ENCODE results near the gene LTBP1.
"Not testable (repeated sequence)": the region's sequence is repeated elsewhere in the genome, so short reads cannot be mapped to it uniquely, and the experiment has no call there.

The LTBP1 gene

GRCh38 chr2:33380719-33381118, 434.0 kb downstream of the LTBP1 start:
- no peak for DNase-seq (ENCODE audit: low spot score)

DNA sequence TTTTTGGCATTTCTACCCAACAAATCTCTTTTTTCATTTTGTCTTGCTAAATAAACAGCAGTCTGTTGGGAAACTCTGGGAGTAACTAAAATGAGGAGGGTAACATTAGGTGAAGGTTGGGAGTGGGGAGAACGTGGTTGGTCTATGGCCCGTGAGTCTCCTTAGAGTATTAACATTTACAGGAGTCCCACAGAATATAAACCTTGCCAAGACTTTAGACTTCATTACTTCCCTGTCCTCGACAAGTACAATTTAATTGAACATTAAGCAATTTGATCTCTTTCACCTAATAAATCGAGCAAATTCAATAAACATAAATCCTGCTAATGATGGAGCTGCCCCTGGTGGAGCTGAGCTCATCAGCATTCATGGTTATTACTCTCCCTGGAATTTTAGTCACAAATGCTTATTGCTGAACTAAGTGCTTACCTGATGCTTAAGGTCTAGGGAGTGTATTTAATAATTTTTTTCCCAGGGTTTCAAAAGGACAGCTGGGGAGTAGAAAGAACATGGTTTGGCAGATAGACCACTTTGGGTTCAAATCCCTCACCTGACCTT, 434.6 kb downstream of the LTBP1 start:
- no peak for DNase-seq (ENCODE audit: low spot score)

DNA sequence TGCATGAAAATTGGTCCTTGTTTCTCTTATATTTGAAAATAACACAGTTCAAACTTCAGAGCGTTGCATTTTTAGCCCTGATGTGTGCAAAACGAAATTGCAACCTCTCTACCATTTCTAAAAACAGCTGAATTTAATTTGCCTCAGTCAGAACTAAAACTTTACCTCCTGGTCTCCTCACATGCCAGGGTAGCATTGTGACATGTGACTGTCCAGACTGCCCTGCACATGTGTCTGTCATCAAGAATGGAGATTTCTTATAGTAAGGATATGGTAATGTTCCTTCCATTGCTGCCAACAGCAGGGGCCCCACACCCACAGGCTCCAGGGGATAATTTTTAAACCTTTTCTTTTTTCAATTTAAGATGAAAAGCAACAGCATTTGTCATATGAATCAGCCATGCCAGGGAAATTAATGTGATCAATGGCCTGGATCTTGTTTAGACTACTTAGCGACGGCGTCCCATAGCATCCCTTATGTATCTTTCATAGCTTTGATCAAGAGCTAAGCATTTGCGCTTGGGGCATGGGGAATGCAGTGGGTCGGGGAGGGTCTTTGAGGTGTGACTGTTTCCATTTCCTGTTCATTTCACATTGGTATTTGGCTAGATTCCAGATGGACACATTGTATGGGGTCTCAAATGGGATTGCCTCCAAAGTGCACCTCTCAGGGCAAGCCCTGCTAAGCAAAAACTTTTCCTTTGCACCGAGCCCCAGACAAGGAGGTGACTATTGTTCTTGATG, 437.3 kb downstream of the LTBP1 start:
- no peak for DNase-seq (ENCODE audit: low spot score)

DNA sequence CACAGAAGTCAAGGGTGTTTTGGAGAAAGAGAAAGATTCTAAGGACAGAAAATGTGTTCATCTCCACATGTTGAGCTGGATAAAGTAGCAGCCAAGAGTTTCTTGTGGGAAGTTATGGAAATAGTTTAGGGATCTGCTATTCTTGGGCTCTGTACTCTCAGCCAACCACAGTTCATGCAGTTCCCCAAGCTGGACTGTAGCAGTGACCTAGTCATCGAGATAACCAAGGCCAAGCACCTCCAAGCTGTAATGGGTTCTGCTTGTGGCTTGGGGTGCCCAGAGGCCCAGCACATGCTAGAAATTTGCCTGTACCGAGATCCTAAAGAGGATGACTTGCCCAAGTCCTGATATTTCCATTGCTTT, 437.8 kb downstream of the LTBP1 start:
- no peak for DNase-seq (ENCODE audit: low spot score)

- no peak for DNase-seq (ENCODE audit: low spot score)
Observed at GRCh38 chr2:33388996-33389395, 442.2 kb downstream of the LTBP1 start.

GRCh38 chr2:33389695-33390094, 442.9 kb downstream of the LTBP1 start:
- not testable (repeated sequence) for DNase-seq (ENCODE audit: low spot score)

DNA sequence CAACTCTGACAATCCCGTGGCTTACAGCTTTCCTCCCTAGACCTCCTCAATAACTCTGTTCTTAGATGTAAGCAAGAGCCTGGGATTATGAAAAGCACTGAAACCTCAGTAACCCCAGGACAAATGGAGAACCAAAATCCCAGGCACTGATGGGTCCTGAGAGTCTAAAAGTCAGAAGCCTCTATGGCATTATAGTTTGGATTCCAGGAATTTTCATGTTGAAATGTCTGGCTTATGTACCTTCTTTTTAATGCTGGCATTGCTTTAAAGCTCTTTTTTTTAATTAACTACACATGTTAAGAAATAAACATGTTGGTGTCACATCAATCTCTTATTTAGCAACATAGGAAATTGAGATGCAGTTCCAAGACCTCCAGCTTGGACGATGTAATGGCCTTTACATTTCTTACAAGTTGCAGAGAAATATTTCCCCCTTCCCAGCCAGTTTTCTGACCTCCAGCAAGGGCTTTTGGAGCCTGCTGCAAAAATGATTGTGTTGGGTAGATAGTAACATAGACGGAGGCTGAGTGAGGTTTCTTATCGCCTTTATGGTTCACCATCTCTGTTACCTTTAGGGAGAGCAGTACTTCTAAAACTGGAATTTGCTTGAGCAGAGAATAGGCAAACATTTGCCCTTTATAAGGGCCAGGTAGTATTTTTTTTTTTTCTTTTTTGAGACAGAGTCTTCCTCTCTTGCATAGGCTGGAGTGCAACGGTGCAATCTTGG, 444.9 kb downstream of the LTBP1 start:
- no peak for DNase-seq (ENCODE audit: low spot score)

- no peak for DNase-seq (ENCODE audit: low spot score)
Observed at GRCh38 chr2:33392366-33392765, 445.6 kb downstream of the LTBP1 start.

DNA sequence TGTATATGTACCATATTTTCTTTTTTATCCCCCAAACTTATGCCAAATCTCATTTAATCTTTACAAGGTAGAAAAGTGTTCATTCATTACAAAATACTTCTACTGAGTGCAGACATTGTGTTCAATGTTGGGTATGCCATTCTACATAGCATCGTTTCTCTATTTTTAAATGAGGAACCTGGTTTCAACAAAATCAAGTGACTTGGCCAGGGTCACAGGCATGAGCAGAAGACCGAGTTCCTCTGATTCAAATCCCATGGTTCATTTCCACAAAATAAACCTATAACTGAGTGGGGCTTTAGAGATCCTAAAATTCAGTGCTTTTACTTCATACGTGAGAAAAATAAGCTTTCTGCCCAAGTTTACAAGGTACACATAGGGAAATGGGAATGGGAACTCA, 448.3 kb downstream of the LTBP1 start:
- no peak for DNase-seq (ENCODE audit: low spot score)

DNA sequence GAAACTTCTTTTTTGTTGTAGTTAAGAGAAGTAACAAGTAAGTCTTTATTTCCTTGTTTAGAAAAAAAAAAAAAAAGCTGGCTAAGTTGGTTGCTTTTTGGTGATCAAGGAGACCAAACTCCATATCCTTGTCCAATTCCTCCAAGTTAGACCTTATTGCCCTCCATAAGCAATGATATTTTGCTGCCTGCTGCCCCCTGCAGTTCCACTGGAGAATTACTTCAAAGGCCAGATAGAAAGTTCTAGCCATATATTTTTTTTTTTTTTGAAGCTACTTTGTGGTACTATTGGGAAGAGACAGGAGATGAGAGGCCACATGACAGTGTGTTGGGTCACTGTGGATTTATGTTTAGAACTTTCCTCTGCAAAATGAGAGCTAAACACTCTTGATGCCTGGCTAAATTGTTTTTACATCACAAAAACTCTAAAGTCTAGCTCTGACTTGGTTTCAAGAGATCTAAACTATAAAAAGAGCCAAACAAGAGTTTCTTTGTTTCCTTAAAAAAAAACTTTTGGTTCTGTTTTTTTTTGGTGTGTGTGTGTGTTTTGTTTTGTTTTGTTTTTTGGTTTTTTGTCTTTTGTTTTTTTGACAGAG, 449.0 kb downstream of the LTBP1 start:
- DNase-seq (ENCODE audit: low spot score) = no peak

GRCh38 chr2:33404321-33404720, 457.6 kb downstream of the LTBP1 start:
- DNase-seq (ENCODE audit: low spot score) = no peak

- DNase-seq (ENCODE audit: low spot score) = no peak
Observed at GRCh38 chr2:33406622-33407021, 459.9 kb downstream of the LTBP1 start.

- no peak for DNase-seq (ENCODE audit: low spot score)
Observed at GRCh38 chr2:33408109-33408508, 461.4 kb downstream of the LTBP1 start.

DNA sequence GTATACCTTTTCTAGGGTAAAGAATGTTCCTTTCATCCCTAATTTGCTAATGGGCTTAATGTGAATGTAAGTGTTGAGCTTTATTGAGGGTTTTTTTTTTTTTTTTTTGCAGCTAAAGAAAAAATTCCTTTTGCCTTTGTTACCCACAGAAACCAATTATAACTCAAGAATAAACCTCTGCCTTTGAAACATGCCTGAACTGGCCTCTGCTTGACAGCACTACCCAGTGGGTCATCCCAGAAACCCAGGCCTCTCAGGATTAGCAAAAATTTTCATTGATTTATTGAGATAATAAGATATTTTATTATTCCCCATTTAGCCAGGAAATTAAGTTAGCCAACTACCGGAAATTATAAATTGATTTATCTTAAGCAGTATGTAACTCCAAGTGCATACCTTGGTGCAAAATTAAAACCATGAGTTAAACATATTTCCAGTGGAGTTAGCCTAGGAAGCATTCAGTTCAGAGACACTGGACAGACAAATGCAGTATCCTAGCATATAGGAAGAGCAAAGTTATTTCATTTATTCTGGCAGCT, 462.7 kb downstream of the LTBP1 start:
- no peak for DNase-seq (ENCODE audit: low spot score)

DNA sequence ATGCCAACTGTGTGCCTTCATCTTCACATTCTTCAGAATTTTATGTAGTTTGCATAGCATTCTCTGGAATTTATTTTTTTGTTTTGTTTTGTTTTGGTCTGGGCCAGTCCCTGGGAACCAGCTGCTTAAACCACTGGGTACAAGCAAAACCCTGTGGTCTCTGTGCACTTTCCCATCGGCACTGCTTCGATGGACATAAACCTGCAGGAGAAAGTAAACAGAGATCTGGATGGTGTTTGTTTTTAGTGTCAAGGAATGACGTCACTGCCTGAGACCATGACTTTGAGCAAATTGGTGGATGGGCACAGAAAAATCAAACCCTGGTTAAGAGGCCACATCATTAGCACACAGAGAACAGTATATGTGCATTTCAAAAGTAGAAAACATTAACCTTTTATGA, 465.0 kb downstream of the LTBP1 start:
- peak; percentile 63 for DNase-seq (ENCODE audit: low spot score)

- DNase-seq (ENCODE audit: low spot score) = peak; percentile 45
Observed at GRCh38 chr2:33412920-33413319, 466.2 kb downstream of the LTBP1 start.

GRCh38 chr2:33419581-33420200, 472.9 kb downstream of the LTBP1 start:
- no peak for DNase-seq (ENCODE audit: low spot score)

GRCh38 chr2:33420726-33421125, 474.0 kb downstream of the LTBP1 start:
- DNase-seq (ENCODE audit: low spot score) = no peak

DNA sequence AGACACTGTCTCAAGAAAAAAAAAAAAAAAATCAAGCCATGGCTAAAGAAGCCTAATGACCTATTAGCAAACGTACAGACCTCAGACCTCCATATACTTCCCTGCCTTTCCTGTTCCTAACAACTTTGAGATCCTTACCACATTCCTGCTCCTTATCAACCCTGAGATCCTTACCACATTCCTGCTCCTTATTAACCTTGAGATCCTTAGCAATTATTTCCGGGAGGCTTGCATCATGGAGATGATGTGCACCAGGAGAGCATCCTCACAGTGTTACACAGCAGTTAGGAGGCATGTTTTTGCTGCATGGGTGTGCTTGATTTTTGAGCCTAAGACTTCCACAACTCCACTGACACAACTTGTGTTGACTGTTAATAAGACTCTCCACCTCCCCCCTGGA, 475.1 kb downstream of the LTBP1 start:
- DNase-seq (ENCODE audit: low spot score) = no peak

- no peak for DNase-seq (ENCODE audit: low spot score)
Observed at GRCh38 chr2:33425161-33425560, 478.4 kb downstream of the LTBP1 start.

DNA sequence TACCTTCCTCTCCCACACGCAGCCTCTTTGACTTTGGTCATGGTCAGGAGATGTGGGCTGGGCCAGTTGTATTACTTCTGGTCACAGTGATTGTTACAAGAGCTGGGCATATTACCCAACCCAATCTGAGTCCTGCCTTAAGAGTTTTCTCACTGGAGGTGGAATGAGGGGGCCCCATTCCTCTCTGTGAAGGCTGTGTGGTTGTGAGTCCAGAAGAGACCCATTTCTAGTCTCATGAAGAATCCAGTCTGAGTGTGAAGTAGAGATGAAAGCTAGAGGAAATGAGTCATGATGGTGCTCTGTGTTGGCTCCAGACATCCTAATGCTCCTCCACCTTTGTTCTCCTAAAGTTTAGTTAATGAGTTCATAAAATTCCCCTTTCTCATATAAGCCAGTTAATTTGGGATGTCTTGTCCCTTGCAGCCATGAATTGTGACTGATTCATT, 478.9 kb downstream of the LTBP1 start:
- no peak for DNase-seq (ENCODE audit: low spot score)

DNA sequence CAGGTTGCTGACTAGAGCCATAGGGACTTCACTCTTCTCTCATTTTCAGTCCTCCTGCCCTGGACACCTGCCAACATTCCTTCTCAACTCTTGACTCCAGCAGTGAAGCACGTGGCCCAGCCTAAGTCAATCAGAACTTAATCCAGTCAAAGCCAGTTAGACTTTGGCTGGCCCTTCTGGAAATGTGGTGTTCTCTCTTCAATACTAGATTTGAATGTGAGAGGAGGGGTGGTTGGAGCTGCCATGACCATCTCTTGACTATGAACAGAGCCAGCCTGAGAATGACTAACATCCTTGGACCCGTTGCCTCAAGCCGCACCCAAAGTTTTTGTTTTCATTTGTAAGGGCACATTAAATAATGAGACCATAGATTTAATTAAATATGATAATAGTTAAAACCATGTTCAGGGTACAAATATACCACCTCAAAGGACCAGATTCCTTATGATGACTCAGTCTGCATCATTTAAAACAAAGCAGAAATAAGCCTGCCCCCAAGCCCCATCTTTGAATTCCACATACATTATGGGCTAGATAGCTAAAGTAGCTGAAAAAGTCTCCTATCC, 480.0 kb downstream of the LTBP1 start:
- DNase-seq (ENCODE audit: low spot score) = peak; percentile 12
